ENCODE results near the gene ZNF302. TPM values are rescaled to one million over a fixed set of nuclear protein-coding genes. Genes with fewer than 3 reads are reported as not detected.

ZNF302 gene
- total RNA-seq, 1 donor from 2014 or later, result 41.1 TPM

GRCh38 chr19:34731964-34732363 is 54.5 kb downstream of the ZNF302 start:
- no peak for DNase-seq (ENCODE audit: low spot score)

- no peak for DNase-seq (ENCODE audit: low spot score)
Observed at GRCh38 chr19:34732612-34733211, 55.2 kb downstream of the ZNF302 start.

GRCh38 chr19:34733266-34733745 is 55.8 kb downstream of the ZNF302 start:
- DNase-seq (ENCODE audit: low spot score), result peak; percentile 72

GRCh38 chr19:34733746-34734536 is 56.5 kb downstream of the ZNF302 start, which contains the start of gene ZNF181:
Gene ZNF181 (plus strand): TSS chr19:34734243. CDS start chr19:34735038, 795 bp downstream.
- DNase-seq (ENCODE audit: low spot score), result peak; percentile 90

- no peak for DNase-seq (ENCODE audit: low spot score)
Observed at GRCh38 chr19:34734537-34735103, 57.1 kb downstream of the ZNF302 start.

Other genes starting within 250 kb of the ZNF302 start
- 82.9 TPM for gene UBA2, start 249.3 kb upstream of the ZNF302 start, total RNA-seq
- 14.9 TPM for gene WTIP, start 195.9 kb upstream of the ZNF302 start, total RNA-seq
- 3.4 TPM for gene SCGB2B2, start 519 bp upstream of the ZNF302 start, total RNA-seq
- gene ZNF181, start 56.6 kb downstream of the ZNF302 start, total RNA-seq, result 12.2 TPM
- gene ZNF599, start 95.5 kb downstream of the ZNF302 start, total RNA-seq, result 7.3 TPM
- 4.6 TPM for gene ZNF30, start 249.2 kb downstream of the ZNF302 start, total RNA-seq

Measured in ureter (tissue), 1 donor.